ENCODE results near the gene MED20. TPM values are rescaled to one million over a fixed set of nuclear protein-coding genes. Genes with fewer than 3 reads are reported as not detected.

Gene MED20
- total and polyA plus RNA-seq, 3 donors from 2014 or later, result 15.9 to 25.1 (median 25.1) TPM

- intact Hi-C loops (cut with DNase I; ENCODE audit: low total_unique reads), result no loop called here
Observed at GRCh38 chr6:41896281-41896680, 24.7 kb downstream of the MED20 start.

GRCh38 chr6:41895300-41896233 is 25.4 kb downstream of the MED20 start, which contains the start of gene USP49:
USP49 (minus strand) TSS chr6:41895375; CDS start chr6:41806983, 88,392 bp downstream.
- peak within 1 kb of the TSS; percentile 58 to 79 for H3K4me3 ChIP-seq

More at GRCh38 chr6:41896281-41896680, 24.7 kb downstream of the MED20 start:
- Histone ChIP-seq H3K4me3 (no peak overlapping the region), H3K36me3 (ENCODE audit: low read depth, missing control alignments) (no peaks in the 10 kb centered on the region), H3K27me3 (no peaks in the 10 kb centered on the region), H3K4me1 (peaks cover 6% of the 10 kb centered on the region), H3K27ac (peak overlapping the region in 1 of 2 donors; percentile 57), H3K9me3 (no peaks in the 10 kb centered on the region)
- no peak for DNase-seq
- 28 to 55% methylated on average over 3 of the region's 3 CpGs for WGBS, 2 donors
- no peak for TF ChIP-seq CTCF (IDR thresholded peaks at IDR 0.05)
- TF ChIP-seq POLR2A (IDR thresholded peaks at IDR 0.05), result no peak

GRCh38 chr6:41894366-41895299 is 26.3 kb downstream of the MED20 start:
- DNase-seq, result no peak
- no peak for TF ChIP-seq CTCF (IDR thresholded peaks at IDR 0.05)
- TF ChIP-seq POLR2A (IDR thresholded peaks at IDR 0.05), result no peak
- 1 to 4% methylated on average over 50 to 54 of the region's 56 CpGs for WGBS, 2 donors
- intact Hi-C loops (cut with DNase I; ENCODE audit: low total_unique reads), result no loop called here
- Histone ChIP-seq H3K9me3 (no peaks in the 10 kb centered on the region), H3K36me3 (ENCODE audit: low read depth, missing control alignments) (no peaks in the 10 kb centered on the region), H3K27me3 (no peaks in the 10 kb centered on the region), H3K4me3 (peak overlapping the region; percentile 58 to 79), H3K4me1 (peaks cover 6% of the 10 kb centered on the region), H3K27ac (peak overlapping the region in 1 of 2 donors; percentile 57)

More at GRCh38 chr6:41895300-41896233, 25.4 kb downstream of the MED20 start, which contains the start of gene USP49:
- H3K27ac ChIP-seq, result peak within 1 kb of the TSS; percentile 57 to 69
- H3K27me3 ChIP-seq, result no peaks in the 10 kb centered on the region
- peaks cover 6% of the 10 kb centered on the region for H3K4me1 ChIP-seq
- H3K36me3 ChIP-seq (ENCODE audit: low read depth, missing control alignments), result no peaks in the 10 kb centered on the region
- intact Hi-C loops (cut with DNase I; ENCODE audit: low total_unique reads), result no loop called here
- H3K9me3 ChIP-seq, result no peaks in the 10 kb centered on the region
- DNase-seq, result peak; percentile 95
- 0 to 2% methylated on average over 28 to 51 of the region's 55 CpGs for WGBS, 2 donors
- TF ChIP-seq POLR2A (IDR thresholded peaks at IDR 0.05) (no peak), CTCF (IDR thresholded peaks at IDR 0.05) (no peak)

GRCh38 chr6:41892921-41893564 is 27.9 kb downstream of the MED20 start:
- Histone ChIP-seq H3K9me3 (no peaks in the 10 kb centered on the region), H3K27ac (no peak overlapping the region), H3K27me3 (no peaks in the 10 kb centered on the region), H3K36me3 (ENCODE audit: low read depth, missing control alignments) (no peaks in the 10 kb centered on the region), H3K4me1 (peaks cover 6% of the 10 kb centered on the region), H3K4me3 (no peak overlapping the region)
- TF ChIP-seq POLR2A (IDR thresholded peaks at IDR 0.05) (no peak), CTCF (IDR thresholded peaks at IDR 0.05) (no peak)
- no peak for DNase-seq
- 52 to 59% methylated on average over 4 of the region's 4 CpGs for WGBS, 2 donors
- intact Hi-C loops (cut with DNase I; ENCODE audit: low total_unique reads), result no loop called here

Data from testis (tissue), 3 donors.